IPS-15b (cell line): ENCODE results near the gene SYTL2.
"Not testable (repeated sequence)": the region's sequence is repeated elsewhere in the genome, so short reads cannot be mapped to it uniquely, and the experiment has no call there.

Experiments
- H3K27me3 ChIP-seq: one replicate; pipeline ENCODE4 v1.6.1; 2013; ENCODE audit warnings: low read length; ENCODE audit not compliant: control insufficient read depth, insufficient read depth
- H3K36me3 ChIP-seq: one replicate; pipeline ENCODE4 v1.6.1; 2013; ENCODE audit warnings: low read length; ENCODE audit not compliant: control insufficient read depth, insufficient read depth
- H3K4me1 ChIP-seq: one replicate; pipeline ENCODE4 v1.6.1; 2013; ENCODE audit warnings: mild to moderate bottlenecking, low read length; ENCODE audit not compliant: control insufficient read depth, insufficient read depth
- H3K4me3 ChIP-seq: one replicate; pipeline ENCODE4 v1.5.1; 2013; ENCODE audit warnings: low read depth, low read length
- H3K9ac ChIP-seq: one replicate; pipeline ENCODE4 v1.6.1; 2013; ENCODE audit warnings: low read depth, mild to moderate bottlenecking, low read length
- H3K9me3 ChIP-seq: one replicate; pipeline ENCODE4 v1.6.1; 2013; ENCODE audit warnings: mild to moderate bottlenecking, low read length; ENCODE audit not compliant: control insufficient read depth, insufficient read depth

SYTL2 gene

DNA sequence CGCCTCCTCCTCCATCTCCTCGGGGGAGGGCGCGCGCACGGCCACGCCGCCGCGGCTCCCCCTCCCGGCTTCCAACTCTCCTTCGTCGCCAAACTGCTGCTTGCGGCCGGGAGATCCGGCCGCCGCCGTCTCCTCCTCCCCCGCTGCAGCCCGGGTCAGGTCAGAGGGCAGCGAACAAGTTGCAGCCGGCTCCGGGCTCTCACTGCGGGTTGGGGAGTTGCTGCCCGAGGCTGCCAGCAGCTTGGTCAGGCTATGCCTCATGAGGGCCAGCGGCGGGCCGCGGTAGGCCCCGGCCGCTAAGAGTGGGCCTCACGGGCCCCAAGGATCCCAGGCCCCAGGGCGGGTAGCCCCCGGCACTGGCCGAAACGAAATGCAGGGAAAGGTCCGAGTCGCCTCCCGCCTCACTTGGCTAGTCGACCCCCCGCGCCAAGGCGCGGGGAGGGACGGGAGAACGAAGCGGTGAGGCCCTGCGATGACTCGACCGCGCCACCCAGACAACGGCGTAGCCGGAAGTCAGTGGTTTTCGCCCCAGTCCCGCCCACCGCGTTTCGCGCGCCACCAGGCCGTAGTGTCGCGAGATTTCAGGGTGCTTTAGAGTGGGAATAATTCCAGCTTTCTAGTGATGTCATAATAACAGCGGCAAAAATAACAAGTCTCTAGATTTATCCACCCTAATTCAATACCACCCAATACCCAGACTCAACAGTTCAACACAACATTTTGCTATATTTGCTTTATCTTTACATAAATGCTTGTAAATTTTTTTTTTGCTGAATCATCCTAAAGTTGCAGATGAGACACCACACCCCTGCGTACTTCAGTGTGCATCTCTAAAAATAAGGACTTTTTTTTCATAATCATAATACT is 146.1 kb downstream of the SYTL2 start, which contains the start of gene CREBZF:
CREBZF (minus strand) TSS at position 515 of the 867 bp plus-strand sequence; CDS start at position 261, 254 bp downstream.
- peaks cover 2% of the 10 kb centered on the region for H3K4me1 ChIP-seq
- no peaks in the 10 kb centered on the region for H3K36me3 ChIP-seq
- H3K27me3 ChIP-seq = no peaks in the 10 kb centered on the region
- peak within 1 kb of the TSS; percentile 96 for H3K9ac ChIP-seq
- H3K9me3 ChIP-seq = no peaks in the 10 kb centered on the region
- H3K4me3 ChIP-seq = peak within 1 kb of the TSS; percentile 95

GRCh38 chr11:85663753-85664614 is 147.0 kb downstream of the SYTL2 start:
- H3K36me3 ChIP-seq = no peaks in the 10 kb centered on the region

GRCh38 chr11:85663080-85663752 is 147.7 kb downstream of the SYTL2 start:
- Histone ChIP-seq H3K4me1 (peaks cover 2% of the 10 kb centered on the region), H3K9ac (peak overlapping the region; percentile 96), H3K36me3 (no peaks in the 10 kb centered on the region), H3K4me3 (peak overlapping the region; percentile 95), H3K9me3 (no peaks in the 10 kb centered on the region), H3K27me3 (no peaks in the 10 kb centered on the region)

More at GRCh38 chr11:85663753-85664614, 147.0 kb downstream of the SYTL2 start:
- Histone ChIP-seq H3K4me1 (peaks cover 2% of the 10 kb centered on the region), H3K27me3 (no peaks in the 10 kb centered on the region), H3K9me3 (no peaks in the 10 kb centered on the region), H3K4me3 (peak overlapping the region; percentile 95), H3K9ac (peak overlapping the region; percentile 96)

GRCh38 chr11:85661972-85662664 is 148.8 kb downstream of the SYTL2 start:
- Histone ChIP-seq H3K27me3 (no peaks in the 10 kb centered on the region), H3K4me1 (peaks cover 2% of the 10 kb centered on the region), H3K9ac (no peak overlapping the region), H3K4me3 (peak overlapping the region; percentile 95), H3K9me3 (no peaks in the 10 kb centered on the region), H3K36me3 (no peaks in the 10 kb centered on the region)

- H3K36me3 ChIP-seq = peaks cover 5% of the 10 kb centered on the region
- no peaks in the 10 kb centered on the region for H3K27me3 ChIP-seq
- no peaks in the 10 kb centered on the region for H3K4me1 ChIP-seq
- H3K9me3 ChIP-seq = no peaks in the 10 kb centered on the region
- H3K9ac ChIP-seq = no peak overlapping the region
- no peak overlapping the region for H3K4me3 ChIP-seq
These were observed 152.8 kb downstream of the SYTL2 start for GRCh38 chr11:85658180-85658579.

GRCh38 chr11:85656777-85657176 is 154.2 kb downstream of the SYTL2 start:
- peaks cover 5% of the 10 kb centered on the region for H3K36me3 ChIP-seq
- no peaks in the 10 kb centered on the region for H3K4me1 ChIP-seq
- no peak overlapping the region for H3K9ac ChIP-seq
- no peaks in the 10 kb centered on the region for H3K9me3 ChIP-seq
- no peaks in the 10 kb centered on the region for H3K27me3 ChIP-seq
- no peak overlapping the region for H3K4me3 ChIP-seq

DNA sequence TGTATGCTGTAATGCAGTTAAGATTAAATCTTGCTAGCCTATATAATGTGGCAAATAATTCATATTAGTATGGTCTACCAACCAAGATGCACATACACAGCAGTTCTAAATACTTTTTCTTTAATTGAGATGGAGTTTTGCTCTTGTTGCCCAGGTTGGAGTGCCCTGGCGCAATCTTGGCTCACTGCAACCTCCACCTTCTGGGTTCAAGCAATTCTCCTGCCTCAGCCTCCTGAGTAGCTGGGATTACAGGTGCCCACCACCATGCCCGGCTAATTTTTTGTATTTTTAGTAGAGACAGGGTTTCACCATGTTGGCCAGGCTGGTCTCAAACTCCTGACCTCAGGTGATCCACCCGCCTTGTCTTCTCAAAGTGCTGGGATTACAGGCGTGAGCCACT is 156.6 kb downstream of the SYTL2 start:
- H3K9me3 ChIP-seq, H3K9ac ChIP-seq, H3K36me3 ChIP-seq, H3K27me3 ChIP-seq, H3K4me1 ChIP-seq, H3K4me3 ChIP-seq: not testable (repeated sequence)

DNA sequence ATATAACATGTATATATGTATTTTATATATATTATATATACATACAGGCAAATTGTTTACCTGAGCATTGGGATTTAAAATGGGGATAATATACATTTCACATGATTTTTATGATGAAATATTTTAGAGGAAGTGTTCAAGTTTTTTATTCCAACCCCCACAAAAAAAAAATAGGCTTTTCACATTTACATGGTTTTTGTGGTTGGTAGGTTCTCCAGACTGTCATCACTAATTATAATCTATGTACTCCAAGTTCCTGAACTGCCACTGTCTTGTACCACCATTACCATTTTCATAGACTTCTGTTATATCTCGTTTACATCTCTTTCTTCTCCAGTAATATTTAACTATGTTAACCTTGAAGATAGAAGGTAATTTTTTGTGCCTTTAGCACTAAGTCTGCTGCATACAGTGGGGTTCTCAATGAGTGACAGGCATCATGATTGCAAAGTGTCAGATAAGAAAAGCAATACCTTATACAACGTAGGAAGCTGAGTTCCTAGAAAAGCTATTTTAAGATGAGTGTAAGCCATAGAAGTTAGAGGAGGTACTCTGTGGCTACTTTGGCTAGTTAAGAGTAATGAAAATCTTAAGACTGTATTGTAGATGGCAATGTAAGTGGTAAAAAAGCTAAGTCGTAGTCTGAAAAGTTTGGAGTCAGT is 158.0 kb downstream of the SYTL2 start:
- Histone ChIP-seq H3K9ac (no peak overlapping the region), H3K4me1 (no peaks in the 10 kb centered on the region), H3K4me3 (no peak overlapping the region), H3K27me3 (no peaks in the 10 kb centered on the region), H3K36me3 (peaks cover 5% of the 10 kb centered on the region), H3K9me3 (no peaks in the 10 kb centered on the region)

- Histone ChIP-seq H3K9ac (no peak overlapping the region), H3K4me1 (no peaks in the 10 kb centered on the region), H3K4me3 (no peak overlapping the region), H3K27me3 (no peaks in the 10 kb centered on the region), H3K9me3 (no peaks in the 10 kb centered on the region), H3K36me3 (peaks cover 4% of the 10 kb centered on the region)
These were observed 159.8 kb downstream of the SYTL2 start for GRCh38 chr11:85651118-85651517.

- Histone ChIP-seq H3K4me3 (peak within 1 kb of the TSS; percentile 68), H3K36me3 (no peaks in the 10 kb centered on the region), H3K27me3 (no peaks in the 10 kb centered on the region)
These were observed 163.2 kb downstream of the SYTL2 start, which contains the start of gene TMEM126A for GRCh38 chr11:85647604-85648299. Gene TMEM126A (plus strand): TSS chr11:85647967. CDS start chr11:85650256, 2,289 bp downstream.

More at GRCh38 chr11:85647604-85648299, 163.2 kb downstream of the SYTL2 start, which contains the start of gene TMEM126A:
- H3K9ac ChIP-seq = peak within 1 kb of the TSS; percentile 76
- no peaks in the 10 kb centered on the region for H3K4me1 ChIP-seq
- no peaks in the 10 kb centered on the region for H3K9me3 ChIP-seq
